Retinal pigment epithelial cell (primary cell): ENCODE data around the gene RYK.
"Not testable (repeated sequence)": the region's sequence is repeated elsewhere in the genome, so short reads cannot be mapped to it uniquely, and the experiment has no call there.

Source experiments
- DNase-seq: peaks from one replicate; pipeline ENCODE4 v3.0.0-alpha.2; 2010; ENCODE audit warnings: low read depth
- H3K4me3 ChIP-seq: 2 replicates; pipeline ENCODE4 v1.5.1; 2011; ENCODE audit warnings: mild to moderate bottlenecking, low read length, control low read depth, moderate library complexity
- TF ChIP-seq, protein P1 (sequence below): conservative IDR thresholded peaks from 2 replicates; pipeline ENCODE4 v1.5.1; 2011; ENCODE audit warnings: low read depth, low read length, control low read depth, inconsistent platforms

Gene RYK

DNA sequence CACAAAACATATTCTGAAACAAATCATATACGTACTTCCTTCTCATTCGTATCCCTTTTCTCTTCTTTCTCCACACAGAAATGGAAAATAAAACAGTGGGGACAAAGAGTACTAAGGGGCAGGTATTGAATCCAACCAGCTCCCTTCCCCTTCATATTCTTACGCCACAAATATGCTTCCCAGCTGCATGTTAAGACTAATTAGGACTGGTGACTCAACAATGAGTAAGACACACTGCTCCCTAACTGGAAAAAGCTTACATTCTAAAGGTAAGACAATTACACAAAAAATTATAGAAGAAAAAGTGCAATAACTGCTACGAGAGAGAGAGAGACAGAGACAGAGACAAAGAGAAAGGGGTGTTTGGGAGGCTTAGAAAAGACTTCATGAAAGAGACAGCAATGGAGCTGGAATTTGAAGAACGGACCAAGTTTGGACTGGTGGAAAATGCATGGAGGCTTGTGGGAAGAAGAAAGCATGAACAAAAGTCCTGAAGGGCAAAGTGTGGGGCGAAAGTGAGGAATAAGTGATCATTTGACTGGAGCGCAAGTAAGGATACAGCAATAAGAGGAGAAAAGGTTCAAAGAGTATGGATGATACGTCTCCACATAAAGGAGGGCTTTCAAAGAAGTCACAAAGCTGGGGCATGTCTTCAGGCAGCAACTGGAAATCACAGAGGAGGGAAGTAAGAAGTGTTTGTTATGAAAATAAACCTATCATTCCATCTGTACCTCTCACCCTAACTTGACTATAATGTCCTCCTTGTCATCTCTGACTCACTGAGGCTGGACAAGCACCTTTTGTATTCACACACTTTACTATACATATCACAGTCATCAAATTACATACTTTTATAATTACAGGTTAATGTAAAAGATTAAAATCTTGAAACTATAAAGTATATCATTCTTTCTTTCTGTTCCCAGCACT lies 49.2 kb downstream of the RYK start:
- TF ChIP-seq, protein P1, sequence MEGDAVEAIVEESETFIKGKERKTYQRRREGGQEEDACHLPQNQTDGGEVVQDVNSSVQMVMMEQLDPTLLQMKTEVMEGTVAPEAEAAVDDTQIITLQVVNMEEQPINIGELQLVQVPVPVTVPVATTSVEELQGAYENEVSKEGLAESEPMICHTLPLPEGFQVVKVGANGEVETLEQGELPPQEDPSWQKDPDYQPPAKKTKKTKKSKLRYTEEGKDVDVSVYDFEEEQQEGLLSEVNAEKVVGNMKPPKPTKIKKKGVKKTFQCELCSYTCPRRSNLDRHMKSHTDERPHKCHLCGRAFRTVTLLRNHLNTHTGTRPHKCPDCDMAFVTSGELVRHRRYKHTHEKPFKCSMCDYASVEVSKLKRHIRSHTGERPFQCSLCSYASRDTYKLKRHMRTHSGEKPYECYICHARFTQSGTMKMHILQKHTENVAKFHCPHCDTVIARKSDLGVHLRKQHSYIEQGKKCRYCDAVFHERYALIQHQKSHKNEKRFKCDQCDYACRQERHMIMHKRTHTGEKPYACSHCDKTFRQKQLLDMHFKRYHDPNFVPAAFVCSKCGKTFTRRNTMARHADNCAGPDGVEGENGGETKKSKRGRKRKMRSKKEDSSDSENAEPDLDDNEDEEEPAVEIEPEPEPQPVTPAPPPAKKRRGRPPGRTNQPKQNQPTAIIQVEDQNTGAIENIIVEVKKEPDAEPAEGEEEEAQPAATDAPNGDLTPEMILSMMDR: no peak
- H3K4me3 ChIP-seq: no peak overlapping the region
- peak; percentile 76 for DNase-seq

DNA sequence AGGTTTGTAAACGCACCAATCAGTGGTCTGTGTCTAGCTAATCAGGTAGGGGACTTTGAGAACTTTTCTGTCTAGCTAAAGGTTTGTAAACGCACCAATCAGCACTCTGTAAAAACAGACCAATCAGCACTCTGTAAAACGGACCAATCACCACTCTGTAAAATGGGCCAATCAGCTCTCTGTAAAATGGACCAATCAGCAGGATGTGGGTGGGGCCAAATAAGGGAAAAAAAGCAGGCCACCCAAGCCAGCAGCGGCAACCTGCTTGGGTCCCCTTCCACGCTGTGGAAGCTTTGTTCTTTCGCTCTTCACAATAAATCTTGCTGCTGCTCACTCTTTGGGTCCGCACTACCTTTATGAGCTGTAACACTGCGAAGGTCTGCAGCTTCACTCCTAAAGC lies 50.8 kb downstream of the RYK start:
- not testable (repeated sequence) for H3K4me3 ChIP-seq, DNase-seq

DNA sequence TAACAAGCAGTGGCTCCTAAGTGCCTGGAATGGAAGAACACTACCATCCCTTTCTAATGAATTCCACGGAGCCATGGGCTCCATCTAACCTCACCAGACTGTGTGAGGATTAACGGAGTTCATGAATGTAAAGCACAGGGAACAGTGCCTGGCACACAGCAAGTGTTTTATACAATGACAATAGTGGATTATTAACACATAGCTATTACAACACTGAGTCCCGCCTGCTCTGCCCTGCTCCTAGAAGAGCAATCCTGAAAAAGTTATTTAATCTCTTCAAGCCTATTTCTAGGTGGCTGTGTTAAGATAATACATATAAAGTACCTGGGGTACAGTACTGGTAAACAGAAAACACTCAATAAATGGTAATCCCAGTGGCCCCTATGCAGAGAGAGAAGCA lies 51.4 kb downstream of the RYK start:
- DNase-seq: peak; percentile 27
- H3K4me3 ChIP-seq: no peak overlapping the region
- TF ChIP-seq, protein P1: no peak

DNA sequence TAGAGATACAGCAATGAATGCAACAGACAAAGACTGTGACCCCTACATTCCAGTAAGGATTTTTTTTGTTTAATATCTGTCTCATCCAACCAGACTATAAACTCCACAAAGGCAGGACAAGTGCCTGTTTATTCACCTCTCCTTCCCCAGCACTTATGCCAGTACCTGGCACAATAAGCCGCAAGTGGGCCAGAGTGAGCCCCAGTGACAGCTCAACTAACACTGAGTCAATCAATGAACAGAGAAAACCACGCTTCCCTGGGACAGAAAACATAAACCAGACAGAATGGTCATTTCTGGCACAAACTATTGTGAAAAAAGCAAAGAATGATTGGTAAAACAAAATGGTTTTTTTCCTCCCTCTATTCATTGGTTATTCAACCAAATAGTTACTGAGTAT lies 52.2 kb downstream of the RYK start:
- no peak for DNase-seq
- H3K4me3 ChIP-seq: no peak overlapping the region
- TF ChIP-seq, protein P1: no peak

DNA sequence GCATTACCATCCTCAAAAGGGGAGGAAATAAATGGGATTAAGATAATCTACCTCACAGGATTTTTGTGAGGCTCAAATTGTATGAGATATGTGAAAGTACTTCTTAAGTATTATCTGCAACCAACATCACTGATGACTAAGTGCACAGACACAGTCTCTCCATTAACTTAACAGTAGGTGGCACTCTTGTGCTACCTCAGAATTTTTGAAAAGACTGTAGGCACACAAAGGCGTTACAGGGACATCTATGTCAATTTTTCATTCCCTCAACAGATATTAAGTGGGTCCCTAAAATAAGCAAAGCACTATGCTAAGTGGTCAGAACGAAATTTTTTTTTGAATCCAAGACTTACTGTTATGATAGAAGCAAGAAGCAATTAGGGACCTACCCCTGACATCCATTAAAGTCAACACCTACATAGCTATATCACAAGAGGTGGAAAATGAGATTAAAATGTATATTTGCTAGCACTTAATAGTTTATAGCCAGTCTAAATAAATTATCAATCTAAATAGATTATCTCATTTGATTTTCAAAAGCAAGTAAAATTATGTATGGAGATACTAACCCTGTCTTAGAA lies 52.9 kb downstream of the RYK start:
- peak; percentile 38 for DNase-seq
- no peak overlapping the region for H3K4me3 ChIP-seq
- TF ChIP-seq, protein P1: peak; percentile 78

DNA sequence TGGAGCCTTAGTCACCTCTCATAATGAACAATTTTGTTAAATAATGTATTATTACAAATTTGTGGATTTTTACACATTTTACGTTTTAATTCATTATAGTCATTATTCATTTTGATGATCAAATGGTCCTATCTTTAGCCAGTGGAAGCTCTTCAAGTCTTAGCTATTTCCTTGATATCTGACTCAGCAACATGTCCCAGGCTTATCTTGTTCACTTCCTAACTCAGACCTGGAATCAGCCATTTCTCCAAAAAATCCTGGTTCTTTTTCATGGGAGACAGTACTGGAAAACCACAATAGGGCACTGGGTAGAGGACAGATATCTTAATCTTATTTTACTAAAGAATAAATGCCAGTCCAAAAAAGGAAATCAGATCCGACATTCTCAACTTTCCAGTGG lies 56.4 kb downstream of the RYK start:
- H3K4me3 ChIP-seq: no peak overlapping the region
- TF ChIP-seq, protein P1: no peak
- DNase-seq: no peak

DNA sequence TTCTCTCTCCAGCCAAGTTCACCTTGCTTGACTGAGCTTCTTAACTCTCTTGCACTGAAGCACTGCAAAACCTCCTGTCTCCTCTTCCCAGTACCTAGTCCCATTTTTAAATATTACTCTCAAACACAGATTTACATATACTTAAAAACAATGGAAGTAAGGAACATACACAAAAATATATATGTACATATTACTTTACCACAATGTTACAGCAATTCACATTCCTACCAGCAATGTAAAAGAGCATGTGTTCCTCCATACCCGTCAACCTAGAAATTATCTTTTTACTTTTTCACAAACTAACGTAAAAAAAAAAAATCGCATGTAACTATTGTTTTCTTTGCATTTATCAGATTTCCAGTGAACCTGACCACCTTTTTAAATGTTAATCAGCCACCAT lies 60.4 kb downstream of the RYK start:
- H3K4me3 ChIP-seq: no peak overlapping the region
- no peak for DNase-seq
- TF ChIP-seq, protein P1: no peak
